LoVo (cell line): ENCODE measurements around the gene ARHGAP28.

Experiments
- DNase-seq: peaks from one replicate; pipeline ENCODE4 v3.0.0-alpha.2; 2016; ENCODE audit warnings: low spot score

Gene ARHGAP28

DNA sequence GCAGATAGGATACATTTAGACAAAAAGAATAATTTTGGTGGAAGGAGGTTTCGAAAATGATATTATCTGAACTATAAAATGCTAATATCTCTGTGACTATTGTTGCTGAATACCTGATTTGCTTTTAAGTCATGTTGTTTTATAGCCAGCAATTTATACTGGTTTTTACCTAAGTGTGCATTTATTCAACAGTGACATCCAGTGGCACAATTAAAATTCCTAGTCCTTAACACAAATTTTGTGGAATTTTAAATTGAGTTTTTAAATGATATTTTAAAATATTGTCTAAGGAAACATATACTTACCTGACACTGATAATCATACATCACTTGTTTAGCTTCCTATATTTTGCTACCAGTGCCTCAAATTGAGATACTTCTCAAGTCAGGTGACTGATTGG, 144.8 kb downstream of the ARHGAP28 start:
- no peak for DNase-seq

DNA sequence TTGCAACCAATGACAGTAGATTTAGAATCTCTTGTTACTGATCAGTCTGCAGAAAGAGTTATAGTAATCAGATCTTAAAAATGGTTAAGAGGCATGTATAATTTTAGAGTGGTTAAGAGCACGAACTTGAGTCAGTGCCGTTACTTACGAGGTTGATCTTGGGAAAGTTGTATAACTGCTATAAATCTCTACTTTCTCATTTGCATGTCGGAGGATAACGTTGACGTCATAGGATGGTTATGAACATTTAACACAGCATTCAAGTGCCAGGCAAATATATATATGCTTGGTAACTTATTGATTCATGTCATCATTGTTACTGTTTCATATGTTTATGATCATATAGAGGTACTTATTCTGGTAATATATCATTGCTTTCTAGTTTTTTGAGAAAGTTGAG, 146.2 kb downstream of the ARHGAP28 start:
- no peak for DNase-seq

DNA sequence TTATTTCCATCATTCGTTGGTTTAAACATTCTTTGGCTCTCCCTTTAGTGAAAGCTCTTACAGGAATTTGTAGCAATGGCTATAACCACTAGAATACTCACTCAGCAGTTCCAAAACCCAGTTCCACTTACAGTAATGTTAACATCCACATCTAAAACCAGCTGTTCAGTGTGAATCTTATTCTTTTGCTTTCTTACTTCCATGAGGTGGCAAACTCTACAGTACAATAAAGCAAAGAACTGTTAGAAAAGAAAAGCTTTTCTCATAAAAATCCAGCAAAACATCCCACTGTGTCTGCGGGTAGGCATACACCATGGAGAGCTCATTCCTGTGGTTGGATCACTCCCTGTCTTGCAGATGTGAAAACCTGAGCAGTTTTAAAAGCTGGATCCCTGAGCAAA, 147.1 kb downstream of the ARHGAP28 start:
- DNase-seq, result no peak

DNA sequence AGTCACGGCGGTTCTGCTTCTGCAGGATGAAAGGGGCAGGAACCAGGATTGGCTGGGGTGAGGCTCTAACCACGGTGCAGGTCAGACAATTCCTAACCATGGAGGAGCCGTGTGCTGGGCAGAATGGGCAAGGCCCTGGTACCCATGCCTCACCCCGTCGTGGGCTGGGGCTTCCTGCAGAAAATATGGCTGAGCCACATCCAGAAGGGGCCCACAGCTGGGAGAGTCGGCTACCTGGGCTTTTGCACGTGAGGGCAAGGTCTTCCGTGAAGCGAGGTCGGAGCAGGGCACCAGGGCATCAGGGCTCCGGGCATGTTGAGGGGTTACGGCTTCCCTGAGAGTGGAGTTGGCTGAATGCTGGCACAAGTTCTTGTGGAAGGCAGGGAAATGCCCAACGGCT, 147.8 kb downstream of the ARHGAP28 start:
- DNase-seq, result no peak

DNA sequence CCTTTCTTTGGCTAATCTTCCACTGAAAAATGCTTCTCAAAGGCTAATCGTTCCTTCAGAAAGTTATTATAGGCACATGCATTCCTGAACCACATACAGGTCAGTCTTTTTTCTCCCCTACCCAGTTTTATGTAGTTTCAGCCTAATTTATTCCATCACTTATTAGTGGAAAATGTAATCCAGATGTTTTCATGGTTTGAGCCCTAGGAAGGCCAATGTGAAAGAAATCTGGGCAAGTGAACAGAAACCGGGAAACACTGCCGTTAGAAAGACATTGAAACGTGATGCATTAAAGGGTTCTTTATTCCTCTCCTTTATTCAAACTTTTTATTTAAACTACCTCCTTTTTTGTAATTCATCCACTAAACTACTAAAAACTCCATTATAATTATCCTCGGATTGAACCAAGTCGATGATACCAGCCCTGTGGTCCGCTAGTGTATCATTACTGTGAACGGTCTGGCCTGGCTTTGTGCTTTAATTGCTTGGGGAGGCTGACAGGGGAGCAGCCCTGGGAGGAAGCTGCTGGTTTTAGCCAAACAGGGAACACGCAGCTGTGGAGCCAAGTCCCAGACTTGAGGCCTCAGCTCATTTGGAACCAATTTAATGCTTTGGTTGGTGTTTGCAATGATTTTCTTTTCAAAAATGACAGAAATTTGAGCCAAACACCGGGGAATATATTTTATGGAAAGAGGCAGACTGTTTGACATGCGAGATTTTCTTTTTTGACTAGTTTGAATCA, 149.2 kb downstream of the ARHGAP28 start:
- no peak for DNase-seq

DNA sequence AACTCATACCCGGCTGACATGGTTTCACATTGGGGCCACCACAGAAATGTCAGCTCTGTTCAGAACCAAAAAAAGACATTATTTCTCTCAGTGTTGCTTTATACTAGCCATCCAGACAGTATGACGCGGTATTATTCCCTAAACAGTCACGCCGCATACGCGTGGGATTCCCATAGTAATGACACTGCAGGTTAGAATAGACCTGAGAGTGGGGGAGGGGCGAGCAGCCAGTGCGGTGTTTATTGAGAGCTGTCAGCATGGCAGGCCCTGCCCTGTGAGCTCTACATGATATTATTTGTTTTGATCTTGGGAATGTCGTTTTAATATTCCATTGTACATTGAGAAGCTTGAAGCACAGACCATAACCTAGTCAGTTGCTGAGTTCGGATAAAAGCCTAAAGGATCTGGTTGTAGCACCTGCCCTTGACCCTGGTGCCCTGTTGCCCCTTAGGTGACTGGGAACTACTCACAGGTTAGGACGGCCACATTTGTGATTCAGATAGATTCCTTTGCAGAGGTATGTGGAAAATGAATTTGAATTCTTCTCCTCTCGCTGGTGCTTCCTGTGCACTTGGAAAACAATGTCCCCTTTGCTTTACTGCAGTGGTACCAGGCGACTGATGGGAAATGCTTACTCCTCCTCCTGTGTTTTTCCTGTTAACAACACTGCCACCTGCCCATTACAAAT, 150.1 kb downstream of the ARHGAP28 start:
- no peak for DNase-seq

DNA sequence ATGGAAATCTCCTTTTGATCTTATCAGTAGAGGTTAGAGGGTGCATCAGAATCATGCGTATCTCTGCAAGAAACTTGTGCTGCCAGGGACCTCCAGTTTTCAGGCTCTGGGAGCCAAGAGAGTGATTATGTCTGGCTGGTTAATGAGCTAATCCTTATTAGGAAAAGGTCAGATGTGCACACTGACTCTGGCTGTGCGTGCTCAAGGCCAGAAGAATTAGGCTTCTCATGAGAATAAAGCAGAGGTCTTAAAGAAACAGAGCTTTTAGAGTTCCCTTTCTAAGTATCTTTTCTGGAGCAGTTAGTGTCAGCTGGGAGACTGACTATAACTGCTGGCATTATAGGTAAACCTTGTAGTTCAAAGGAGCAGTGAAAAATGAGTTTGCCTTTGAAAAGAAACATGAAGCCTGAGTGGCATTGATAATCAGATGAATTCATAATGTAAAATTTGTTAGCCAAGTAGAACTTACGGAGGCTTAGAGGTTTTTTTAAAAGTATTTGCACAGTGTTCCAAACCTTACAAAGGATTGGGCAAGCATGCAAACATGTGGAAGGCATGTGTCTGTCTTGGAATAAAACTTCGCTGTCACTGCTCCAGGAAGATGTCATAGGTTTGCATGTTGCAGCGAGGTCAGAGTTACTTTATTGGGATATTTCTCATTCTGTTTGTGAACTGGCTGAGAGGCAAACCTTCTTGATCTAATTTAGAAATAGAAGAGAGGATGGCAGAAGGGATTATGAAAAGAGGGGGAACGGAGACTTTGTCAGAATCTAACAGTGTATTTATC, 151.7 kb downstream of the ARHGAP28 start:
- no peak for DNase-seq

DNA sequence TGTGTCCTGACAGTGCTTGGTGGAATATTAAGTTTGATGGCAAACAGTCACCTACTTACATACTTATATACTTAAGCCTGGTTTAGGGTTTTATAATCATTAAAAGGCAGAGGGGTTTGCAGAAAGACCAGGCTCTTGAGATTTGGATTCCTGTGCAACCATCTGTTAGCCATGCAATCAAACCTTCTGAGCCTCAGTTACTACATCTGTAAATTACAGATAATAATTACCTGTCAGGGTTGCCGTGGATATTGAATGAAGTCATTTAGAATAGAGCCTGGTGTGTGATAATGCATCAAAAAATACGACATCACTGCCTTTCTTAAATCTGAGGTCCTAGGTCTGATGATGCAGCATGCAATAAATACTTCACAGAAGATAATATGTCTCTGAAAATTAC, 152.9 kb downstream of the ARHGAP28 start:
- DNase-seq, result no peak

DNA sequence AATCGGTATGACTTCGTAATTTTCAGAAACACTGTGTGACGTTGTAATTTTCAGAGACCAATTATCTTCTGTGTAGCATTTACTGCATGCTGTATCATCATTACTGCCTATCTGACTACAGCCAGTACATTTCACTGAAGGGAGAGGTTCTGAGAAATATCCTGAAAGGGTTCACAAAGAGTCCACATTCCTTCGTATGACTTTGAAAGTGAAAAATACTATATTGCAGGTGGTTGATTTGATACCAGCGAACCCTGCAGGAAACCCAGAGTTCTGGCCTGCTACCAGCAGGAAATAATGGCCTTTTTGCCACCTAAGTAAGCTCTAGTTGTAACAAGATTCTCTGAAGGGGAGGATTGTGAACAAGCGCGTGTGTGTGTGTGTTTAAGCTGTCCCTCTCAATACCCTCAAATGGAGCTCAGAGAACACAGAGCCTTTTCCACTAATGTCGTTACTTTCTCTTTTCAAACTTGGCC, 155.5 kb downstream of the ARHGAP28 start:
- no peak for DNase-seq

DNA sequence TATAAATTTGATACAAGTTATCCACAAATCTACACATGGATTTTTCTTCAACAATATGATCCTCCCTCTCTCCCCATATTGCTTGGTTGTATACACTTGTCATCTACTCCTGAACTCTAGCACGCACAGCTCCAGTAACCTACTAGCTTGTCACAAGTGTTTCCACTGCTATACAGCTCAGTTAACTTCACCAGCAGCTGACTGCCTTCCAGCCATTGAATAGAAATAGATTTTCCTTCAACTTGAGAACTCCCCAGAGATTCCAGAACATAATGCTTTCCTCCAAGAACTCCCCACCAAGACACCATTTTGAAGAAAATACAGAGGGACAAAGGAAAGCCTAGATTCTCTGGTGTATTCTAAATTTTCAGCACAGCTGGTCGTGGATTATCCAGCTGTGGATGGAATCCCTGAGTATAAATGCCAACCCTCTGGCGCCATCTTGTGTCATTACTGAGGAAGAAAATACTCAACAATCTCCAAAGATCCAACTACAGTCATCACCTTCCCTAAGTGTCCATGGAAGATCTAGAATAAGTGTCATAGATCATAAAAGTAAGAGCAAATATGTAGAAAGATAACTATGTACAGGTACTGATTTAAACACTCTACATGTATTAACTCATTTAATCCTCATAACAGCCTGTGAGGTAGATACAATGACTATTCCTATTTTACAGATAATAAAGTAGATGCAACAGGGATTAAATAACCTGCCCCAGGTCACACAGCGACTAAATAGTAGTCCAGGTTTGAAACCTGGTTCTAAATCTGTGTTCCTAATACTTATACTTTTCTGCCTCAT, 156.7 kb downstream of the ARHGAP28 start:
- peak; percentile 53 for DNase-seq

DNA sequence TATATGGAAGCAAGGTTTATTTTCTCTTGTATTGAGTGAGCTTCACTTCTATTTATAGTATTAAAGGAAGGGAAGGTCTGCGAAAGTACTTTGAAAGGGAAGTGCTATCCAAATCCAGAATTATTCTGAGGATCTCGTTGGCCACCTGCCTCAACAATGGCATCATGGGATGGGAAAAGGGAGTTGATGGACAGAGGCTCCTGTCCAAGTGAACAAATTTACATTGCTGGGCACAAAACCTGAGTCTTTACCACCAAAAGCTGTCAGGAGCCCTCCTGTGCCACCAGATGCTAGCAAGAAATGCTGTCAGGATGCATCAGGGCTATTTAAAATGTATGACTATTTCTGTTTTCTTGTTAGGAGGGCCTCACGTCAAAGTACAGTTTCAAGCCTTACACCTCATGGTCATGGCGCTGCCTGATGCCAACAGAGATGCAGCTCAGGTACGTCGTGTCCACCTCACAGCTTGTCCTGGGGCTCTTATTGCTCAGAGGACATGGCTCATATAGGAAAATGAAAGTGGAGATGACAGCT, 157.3 kb downstream of the ARHGAP28 start:
- DNase-seq, result no peak

DNA sequence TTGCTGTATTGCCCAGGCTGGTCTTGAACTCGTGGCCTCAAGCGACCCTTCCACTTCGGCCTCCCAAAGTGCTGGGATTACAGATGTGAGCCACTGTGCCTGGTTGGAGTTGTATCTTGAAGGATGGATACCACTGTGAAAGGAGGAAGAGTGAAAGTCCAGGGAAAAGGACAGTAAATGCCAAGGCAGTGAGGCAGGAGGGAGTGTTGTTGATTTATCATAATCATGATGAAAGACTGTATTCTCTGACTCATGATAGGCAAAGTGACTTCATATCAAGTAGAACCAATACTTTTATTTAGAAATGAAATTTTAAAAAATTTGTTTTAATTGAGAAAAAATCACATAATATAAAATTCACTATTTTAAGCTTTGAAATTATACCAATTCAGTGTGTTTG, 162.3 kb downstream of the ARHGAP28 start:
- DNase-seq, result no peak

DNA sequence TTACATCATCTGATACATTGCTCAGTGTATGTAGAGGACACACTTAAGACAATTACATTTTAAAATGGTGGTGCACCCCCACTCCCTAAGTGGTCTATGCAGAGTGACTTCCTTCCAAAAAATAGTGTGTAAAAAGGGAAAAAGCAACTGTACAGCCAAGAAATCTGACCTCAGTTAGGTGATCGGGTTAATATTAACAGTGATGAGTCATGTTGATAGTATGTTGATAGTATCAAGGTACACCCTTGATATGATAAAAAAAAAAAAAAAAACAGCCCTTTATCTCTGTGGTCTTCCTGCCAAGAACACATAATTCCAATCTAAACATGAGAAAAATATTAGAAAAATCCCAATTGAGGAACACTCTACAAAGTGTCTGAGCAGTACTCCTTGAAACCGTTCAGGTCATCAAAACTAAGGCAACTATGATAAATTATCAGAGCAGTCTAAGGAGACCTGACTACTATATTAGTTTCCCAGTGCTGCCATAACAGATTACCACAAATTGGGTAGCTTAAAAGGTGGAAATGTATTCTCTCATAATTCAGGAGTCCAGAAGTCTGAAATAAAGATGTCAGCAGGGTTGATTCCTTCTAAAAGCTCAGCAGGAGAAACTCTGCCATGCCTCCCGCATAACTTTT, 171.9 kb downstream of the ARHGAP28 start:
- no peak for DNase-seq

DNA sequence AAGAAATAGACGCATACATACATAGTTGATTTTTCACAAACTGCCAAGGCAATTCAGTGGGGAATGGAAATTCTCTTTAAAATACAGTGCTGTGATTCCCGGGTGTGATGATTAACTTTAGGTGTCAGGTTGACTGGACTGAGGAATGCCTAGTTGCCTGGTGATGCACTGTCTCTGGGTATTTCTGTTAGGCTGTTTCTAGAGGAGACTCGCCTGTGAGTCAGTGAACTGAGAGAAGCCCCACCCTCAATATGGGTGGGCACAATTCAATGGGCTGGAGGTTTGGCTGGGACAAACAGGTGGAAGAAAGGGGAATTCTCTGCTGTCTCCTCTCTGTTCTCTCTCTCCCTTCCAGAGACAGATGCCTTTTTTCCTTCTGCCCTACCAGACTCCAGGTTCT, 187.6 kb downstream of the ARHGAP28 start:
- no peak for DNase-seq

DNA sequence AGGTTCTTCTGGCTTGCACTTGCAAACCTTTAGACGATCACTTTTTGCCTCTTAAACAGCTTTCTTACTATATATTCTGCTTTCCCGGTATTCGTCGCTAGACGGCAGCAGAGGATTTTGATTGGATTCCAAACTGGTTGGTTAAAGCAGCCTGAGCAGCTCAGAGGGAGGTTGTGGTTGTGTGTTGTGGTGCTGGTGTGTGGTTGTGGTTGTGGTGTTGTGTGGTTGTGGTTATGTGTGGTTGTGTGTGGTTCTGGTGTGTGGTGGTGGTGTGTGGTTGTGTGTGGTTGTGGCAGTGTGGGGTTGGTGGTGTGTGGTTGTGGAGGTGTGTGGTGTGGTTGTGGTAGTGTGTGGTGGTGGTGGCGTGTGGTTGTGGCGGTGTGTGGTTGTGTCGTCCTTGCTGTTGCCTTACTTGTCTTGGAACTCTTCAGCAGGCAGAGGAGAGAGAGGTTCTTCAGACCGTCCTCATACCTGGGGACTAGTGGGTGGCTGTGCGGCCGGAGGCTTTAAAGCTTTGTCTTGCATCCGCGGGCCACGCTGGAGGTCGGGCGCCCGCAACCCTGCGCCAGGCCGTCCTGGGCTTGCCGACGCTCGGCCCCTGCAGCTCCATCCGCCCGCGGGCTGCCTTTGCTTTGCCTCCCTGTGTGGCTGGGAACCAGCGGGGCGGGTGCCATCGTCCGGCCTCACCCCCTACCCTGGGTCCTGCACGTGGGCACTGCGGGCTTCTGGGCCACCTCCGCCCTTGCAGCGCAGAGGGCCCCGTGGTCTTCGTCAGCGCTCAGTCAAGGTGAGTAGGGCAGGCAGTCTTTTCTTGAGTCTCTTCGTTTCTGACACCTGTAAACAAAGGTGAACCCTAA, 190.8 kb downstream of the ARHGAP28 start:
- peak; percentile 68 for DNase-seq

DNA sequence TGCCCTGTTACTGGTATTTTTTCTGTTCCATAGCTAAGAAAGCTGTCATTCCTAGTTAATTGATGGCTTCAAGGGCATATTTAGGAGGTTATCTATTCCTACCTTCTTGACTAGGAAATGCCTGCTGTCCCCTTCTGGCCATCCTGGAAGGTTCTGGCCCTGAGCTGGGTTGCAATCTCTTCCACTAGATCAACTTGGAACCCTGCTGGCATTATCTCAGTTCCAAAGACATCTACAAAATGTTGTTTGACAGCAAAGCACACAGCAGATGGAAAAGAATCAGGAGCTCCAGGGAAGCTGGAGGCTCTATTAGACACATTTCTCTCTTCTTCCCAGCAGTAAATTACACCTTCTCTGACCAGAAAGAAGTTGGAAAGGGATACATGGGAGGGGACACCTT, 192.1 kb downstream of the ARHGAP28 start:
- DNase-seq, result no peak

DNA sequence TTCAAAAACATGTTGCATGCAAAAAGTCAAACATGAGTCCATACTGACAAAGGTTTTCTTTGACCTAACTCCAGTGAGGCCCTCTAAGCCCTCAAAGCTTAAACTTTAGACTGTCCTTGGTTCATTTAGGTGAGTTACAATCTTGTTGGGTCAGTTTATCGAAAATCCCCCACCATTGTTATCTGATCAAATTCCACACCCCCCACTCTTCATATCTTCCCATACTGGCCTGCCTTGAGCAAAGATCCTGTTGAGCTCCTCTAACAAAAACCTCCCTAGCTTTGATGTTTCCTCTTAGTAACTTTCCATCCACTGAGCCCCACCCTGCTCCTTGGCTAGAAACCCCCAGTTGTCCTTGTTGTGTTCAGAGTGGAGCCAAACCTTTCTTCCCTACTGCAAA, 193.7 kb downstream of the ARHGAP28 start:
- DNase-seq, result no peak

DNA sequence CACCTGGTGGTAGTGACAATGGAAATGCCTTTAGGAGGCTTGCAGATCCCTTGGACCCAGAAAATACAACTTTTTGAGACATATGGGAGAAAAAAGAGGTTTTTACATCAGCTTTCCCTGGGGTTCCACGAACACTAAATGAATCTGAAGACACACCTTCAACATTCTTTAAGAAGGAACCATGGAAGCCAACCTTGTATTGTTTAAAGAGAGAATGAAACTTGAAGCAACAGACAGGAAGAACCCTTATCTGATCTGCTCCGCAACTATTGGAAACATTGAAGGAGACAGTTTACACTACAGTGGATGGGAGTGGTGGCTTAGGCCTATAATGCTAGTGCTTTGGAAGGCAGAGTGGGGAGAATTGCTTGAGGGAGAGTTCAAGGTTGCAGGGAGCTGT, 197.6 kb downstream of the ARHGAP28 start:
- no peak for DNase-seq

DNA sequence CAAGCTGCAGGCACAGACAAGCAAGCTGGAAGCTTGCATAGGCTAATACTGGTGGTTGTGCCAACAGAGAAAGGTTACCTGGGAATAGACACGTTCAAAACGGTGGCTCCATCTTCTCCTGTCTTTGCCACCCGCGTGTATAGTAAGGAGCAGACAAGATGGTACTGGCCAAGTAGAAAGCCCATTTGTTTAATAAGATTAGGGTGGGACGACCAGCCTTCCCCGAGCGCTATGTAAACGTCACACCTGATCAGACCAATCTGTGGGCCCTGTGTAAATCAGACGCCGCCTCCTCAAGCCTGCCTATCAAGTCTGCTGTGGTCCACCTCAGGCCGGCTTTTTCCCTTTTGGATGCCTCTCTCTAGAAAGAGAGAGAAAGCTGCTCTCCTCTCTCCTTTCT, 198.8 kb downstream of the ARHGAP28 start:
- no peak for DNase-seq

DNA sequence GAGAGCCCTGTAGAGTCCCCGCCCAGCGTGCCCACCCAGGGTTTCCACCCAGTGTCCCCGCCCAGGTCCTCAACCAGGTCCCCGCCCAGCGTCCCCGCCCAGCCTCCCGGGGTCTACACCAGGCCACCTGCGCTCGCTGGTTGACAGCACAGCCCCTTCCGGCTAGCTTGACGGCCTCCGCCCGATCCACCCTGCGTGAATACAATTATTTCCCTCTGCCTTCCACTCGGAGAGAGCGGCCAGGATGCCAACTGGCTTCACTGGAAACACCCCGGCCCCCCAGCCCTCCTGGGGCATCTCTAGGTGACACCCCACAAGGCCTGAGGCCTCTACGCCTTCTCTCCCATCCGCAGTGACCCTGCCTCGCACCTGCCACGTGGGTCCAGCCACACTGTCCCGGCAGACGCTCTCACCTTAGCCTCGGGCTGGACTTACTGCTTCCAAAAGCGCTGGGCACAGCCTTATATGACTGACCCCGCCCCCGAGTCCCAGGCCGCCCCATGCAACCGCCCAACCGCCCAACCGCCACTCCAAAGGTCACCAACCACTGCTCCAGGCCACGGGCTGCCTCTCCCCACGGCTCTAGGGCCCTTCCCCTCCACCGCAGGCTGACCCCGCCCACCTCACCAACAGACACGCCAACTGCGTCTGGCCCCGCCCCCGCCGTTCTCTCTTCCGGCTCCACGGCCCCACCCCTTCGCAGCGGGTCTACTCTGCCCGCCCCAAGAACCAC, 200.0 kb downstream of the ARHGAP28 start:
- DNase-seq, result peak; percentile 15
